Measurements from ENCODE around the gene MRPS12. TPM values are rescaled to one million over a fixed set of nuclear protein-coding genes. Genes with fewer than 3 reads are reported as not detected.

The MRPS12 gene
- total RNA-seq, 1 donor from 2014 or later, result 27.7 TPM

GRCh38 chr19:38890686-38891085, 40.1 kb upstream of the MRPS12 start:
- no peak for DNase-seq (ENCODE audit: low spot score)
- Mint-ChIP-seq H3K4me3 (ENCODE audit: unreplicated experiment) (no peak overlapping the region), H3K27ac (ENCODE audit: unreplicated experiment) (no peak overlapping the region), H3K36me3 (ENCODE audit: low read depth) (peaks cover 9% of the 10 kb centered on the region), H3K27me3 (ENCODE audit: low read depth) (no peaks in the 10 kb centered on the region), H3K4me1 (ENCODE audit: low read depth) (no peaks in the 10 kb centered on the region), H3K9me3 (ENCODE audit: low read depth) (no peaks in the 10 kb centered on the region)
- TF ChIP-seq CTCF (IDR thresholded peaks at IDR 0.05), result no peak

- no peaks in the 10 kb centered on the region for H3K4me1 Mint-ChIP-seq (ENCODE audit: low read depth)
- no peak overlapping the region for H3K27ac Mint-ChIP-seq (ENCODE audit: unreplicated experiment)
- no peak for TF ChIP-seq CTCF (IDR thresholded peaks at IDR 0.05)
These were observed 39.0 kb upstream of the MRPS12 start for GRCh38 chr19:38891771-38892170.

GRCh38 chr19:38892841-38893240, 37.9 kb upstream of the MRPS12 start:
- peaks cover 9% of the 10 kb centered on the region for H3K36me3 Mint-ChIP-seq (ENCODE audit: low read depth)
- no peak for DNase-seq (ENCODE audit: low spot score)

More at GRCh38 chr19:38891771-38892170, 39.0 kb upstream of the MRPS12 start:
- Mint-ChIP-seq H3K27me3 (ENCODE audit: low read depth) (no peaks in the 10 kb centered on the region), H3K9me3 (ENCODE audit: low read depth) (no peaks in the 10 kb centered on the region), H3K4me3 (ENCODE audit: unreplicated experiment) (no peak overlapping the region), H3K36me3 (ENCODE audit: low read depth) (peaks cover 9% of the 10 kb centered on the region)
- no peak for DNase-seq (ENCODE audit: low spot score)

GRCh38 chr19:38893341-38893771, 37.4 kb upstream of the MRPS12 start:
- H3K9me3 Mint-ChIP-seq (ENCODE audit: low read depth), result no peaks in the 10 kb centered on the region
- no peak overlapping the region for H3K27ac Mint-ChIP-seq (ENCODE audit: unreplicated experiment)
- no peak for DNase-seq (ENCODE audit: low spot score)
- peaks cover 9% of the 10 kb centered on the region for H3K36me3 Mint-ChIP-seq (ENCODE audit: low read depth)
- H3K4me3 Mint-ChIP-seq (ENCODE audit: unreplicated experiment), result no peak overlapping the region
- H3K4me1 Mint-ChIP-seq (ENCODE audit: low read depth), result peaks cover 10% of the 10 kb centered on the region
- no peaks in the 10 kb centered on the region for H3K27me3 Mint-ChIP-seq (ENCODE audit: low read depth)
- no peak for TF ChIP-seq CTCF (IDR thresholded peaks at IDR 0.05)

More at GRCh38 chr19:38892841-38893240, 37.9 kb upstream of the MRPS12 start:
- TF ChIP-seq CTCF (IDR thresholded peaks at IDR 0.05), result no peak
- H3K27me3 Mint-ChIP-seq (ENCODE audit: low read depth), result no peaks in the 10 kb centered on the region
- peaks cover 5% of the 10 kb centered on the region for H3K4me1 Mint-ChIP-seq (ENCODE audit: low read depth)
- H3K4me3 Mint-ChIP-seq (ENCODE audit: unreplicated experiment), result no peak overlapping the region
- no peak overlapping the region for H3K27ac Mint-ChIP-seq (ENCODE audit: unreplicated experiment)
- H3K9me3 Mint-ChIP-seq (ENCODE audit: low read depth), result no peaks in the 10 kb centered on the region

- no peak for TF ChIP-seq CTCF (IDR thresholded peaks at IDR 0.05)
- Mint-ChIP-seq H3K36me3 (ENCODE audit: low read depth) (peaks cover 3% of the 10 kb centered on the region), H3K4me3 (ENCODE audit: unreplicated experiment) (no peak overlapping the region), H3K27me3 (ENCODE audit: low read depth) (no peaks in the 10 kb centered on the region), H3K4me1 (ENCODE audit: low read depth) (peaks cover 17% of the 10 kb centered on the region), H3K9me3 (ENCODE audit: low read depth) (no peaks in the 10 kb centered on the region), H3K27ac (ENCODE audit: unreplicated experiment) (no peak overlapping the region)
- DNase-seq (ENCODE audit: low spot score), result peak; percentile 92
These were observed 35.8 kb upstream of the MRPS12 start for GRCh38 chr19:38894968-38895367.

Measured in chondrocyte (in vitro differentiated cells).